Measurements from ENCODE around the gene ANP32E. TPM values are rescaled to one million over a fixed set of nuclear protein-coding genes. Genes with fewer than 3 reads are reported as not detected.

The ANP32E gene
- total and polyA plus RNA-seq, 2 of the 8 experiments (the other 6 are each of a cell fraction or from before 2014, with no cell fraction given): 20.7 to 123 TPM

- Histone ChIP-seq H4K20me1 (replicated peaks in 1 of 2; ENCODE audit: control insufficient read depth in 1 of 2, insufficient read depth in 2 of 2, low read length in 2 of 2) (no peaks in the 10 kb centered on the region), H3K23ac (ENCODE audit: insufficient read length) (no peak overlapping the region), H3K4me3 (ENCODE audit: extremely low read depth in 1 of 4, insufficient read depth in 2 of 4, low read depth in 3 of 4, low read length in 4 of 4) (peak overlapping the region; percentile 44 to 63 (median 54); a peak in 7 of 8 replicates), H2BK12ac (ENCODE audit: low read depth, low read length) (no peak overlapping the region), H4K91ac (replicated peaks; ENCODE audit: insufficient read length, low read length) (no peak overlapping the region), H3K23me2 (ENCODE audit: low read depth, low read length) (peaks cover 4% of the 10 kb centered on the region; the same call in 1 of the 2 replicates), H3K18ac (ENCODE audit: extremely low read depth, low read length) (no peak overlapping the region), H3K4ac (replicated peaks; ENCODE audit: insufficient read length, low read depth, low read length) (no peak overlapping the region), H3K36me3 (ENCODE audit: control insufficient read depth in 2 of 4, insufficient read depth in 4 of 4, low read length in 3 of 4) (no peaks in the 10 kb centered on the region; a peak in 1 of 8 replicates), H3K56ac (replicated peaks; ENCODE audit: insufficient read length, low read depth, low read length) (no peak overlapping the region), H2AFZ (ENCODE audit: low read length) (0 out of 2 replicates have a peak overlapping the region, but pooled peaks have one; percentile 18), H3K4me2 (ENCODE audit: insufficient read depth in 1 of 2, low read depth in 2 of 2, low read length in 2 of 2) (peak overlapping the region; percentile 61 to 69), H2BK5ac (ENCODE audit: low read depth, low read length) (no peak overlapping the region), H2BK20ac (ENCODE audit: low read length) (no peak overlapping the region), H3K4me1 (replicated peaks in 1 of 4; ENCODE audit: control insufficient read depth in 3 of 4, insufficient read depth in 4 of 4, low read length in 3 of 4) (peaks cover 0 to 3% (median 0%) of the 10 kb centered on the region in 4 experiments; a peak in 3 of 7 replicates), H4K5ac (ENCODE audit: insufficient read length, low read depth, low read length) (peak overlapping the region; percentile 75), H3K9me3 (ENCODE audit: insufficient read depth in 2 of 2, low read depth in 1 of 2, low read length in 1 of 2) (no peaks in the 10 kb centered on the region), H3K27ac (ENCODE audit: low read depth, low read length) (peak overlapping the region; percentile 72), H2BK15ac (ENCODE audit: low read length) (no peak overlapping the region), H3K79me1 (ENCODE audit: low read depth, low read length) (no peaks in the 10 kb centered on the region), H3K14ac (ENCODE audit: insufficient read length) (no peak overlapping the region), H3K27me3 (replicated peaks in 1 of 4; ENCODE audit: control insufficient read depth in 3 of 4, extremely low read depth in 1 of 4, insufficient read depth in 3 of 4, low read length in 3 of 4) (no peaks in the 10 kb centered on the region), H4K8ac (ENCODE audit: extremely low read depth, insufficient read depth, low read length) (no peak overlapping the region), H2AK5ac (ENCODE audit: low read depth, low read length) (no peak overlapping the region), H2BK120ac (replicated peaks; ENCODE audit: low read depth, low read length) (no peak overlapping the region), H3K9ac (replicated peaks in 1 of 4; ENCODE audit: extremely low read depth in 1 of 4, low read depth in 3 of 4, low read length in 3 of 4) (peak overlapping the region; percentile 47 to 75 (median 65)), H3K79me2 (ENCODE audit: control insufficient read depth in 1 of 2, insufficient read depth in 2 of 2, low read length in 2 of 2) (no peaks in the 10 kb centered on the region)
- POLR2A ChIA-PET (ENCODE audit: partially characterized antibody): interaction anchor here (0.6 to 1.7 kb wide), 3 partner anchors 44 to 160 kb away, joined by 3 to 4 read pairs (median 4); partner anchors contain the start of gene CA14
- DNase-seq (ENCODE audit: low read depth in 1 of 2, low spot score in 2 of 2) (peak; percentile 91 to 94), FAIRE-seq (no peak)
- WGBS, 2 experiments (ENCODE audit: extremely low coverage in 1 of 2, insufficient coverage in 1 of 2, insufficient read length in 1 of 2, insufficient replicate concordance in 2 of 2, low coverage in 1 of 2, low lambda C conversion rate in 2 of 2, missing lambda C conversion rate in 1 of 2): 21% methylated on average over 37 of the region's 38 CpGs; no CpG with 5 or more reads in 1 of the 2 experiments
- CTCF ChIA-PET (ENCODE audit: partially characterized antibody): interaction anchor here (0.6 to 1.2 kb wide), 6 partner anchors 9 to 1896 kb away, joined by 3 to 4 read pairs (median 3); no protein-coding TSS in a partner anchor
- TF ChIP-seq POLR2AphosphoS5 (IDR thresholded peaks at IDR 0.05; ENCODE audit: low read depth, low read length): no peak
- peak; percentile 86 for TF ChIP-seq MAX (IDR thresholded peaks at IDR 0.05)
- TF ChIP-seq EGR1 (IDR thresholded peaks at IDR 0.05; ENCODE audit: borderline replicate concordance, low read depth, low read length): no peak
- no peak for TF ChIP-seq ASH2L (IDR thresholded peaks at IDR 0.05; ENCODE audit: low read length)
- peak in 2 of 3 experiments; percentile 25 to 38; a peak in 2 of 4 replicates for TF ChIP-seq CTCF (IDR thresholded peaks at IDR 0.05; ENCODE audit: control extremely low read depth in 1 of 3, insufficient read depth in 1 of 3, low read depth in 1 of 3, low read length in 3 of 3)
- 0 out of 2 replicates have a peak, but pooled peaks have one; percentile 48 for TF ChIP-seq PHF8 (conservative IDR thresholded peaks at IDR 0.05; ENCODE audit: low read depth, low read length)
- TF ChIP-seq MAFK (IDR thresholded peaks at IDR 0.05; ENCODE audit: low read depth, low read length): no peak
These were observed 22.5 kb downstream of the ANP32E start for GRCh38 chr1:150213170-150214098.

Measured in H1 (cell line).